ENCODE measurements around the gene TUBB3. TPM values are rescaled to one million over a fixed set of nuclear protein-coding genes. Genes with fewer than 3 reads are reported as not detected.

Gene TUBB3
- total RNA-seq, 1 experiment from 2014 or later = 79.6 TPM

DNA sequence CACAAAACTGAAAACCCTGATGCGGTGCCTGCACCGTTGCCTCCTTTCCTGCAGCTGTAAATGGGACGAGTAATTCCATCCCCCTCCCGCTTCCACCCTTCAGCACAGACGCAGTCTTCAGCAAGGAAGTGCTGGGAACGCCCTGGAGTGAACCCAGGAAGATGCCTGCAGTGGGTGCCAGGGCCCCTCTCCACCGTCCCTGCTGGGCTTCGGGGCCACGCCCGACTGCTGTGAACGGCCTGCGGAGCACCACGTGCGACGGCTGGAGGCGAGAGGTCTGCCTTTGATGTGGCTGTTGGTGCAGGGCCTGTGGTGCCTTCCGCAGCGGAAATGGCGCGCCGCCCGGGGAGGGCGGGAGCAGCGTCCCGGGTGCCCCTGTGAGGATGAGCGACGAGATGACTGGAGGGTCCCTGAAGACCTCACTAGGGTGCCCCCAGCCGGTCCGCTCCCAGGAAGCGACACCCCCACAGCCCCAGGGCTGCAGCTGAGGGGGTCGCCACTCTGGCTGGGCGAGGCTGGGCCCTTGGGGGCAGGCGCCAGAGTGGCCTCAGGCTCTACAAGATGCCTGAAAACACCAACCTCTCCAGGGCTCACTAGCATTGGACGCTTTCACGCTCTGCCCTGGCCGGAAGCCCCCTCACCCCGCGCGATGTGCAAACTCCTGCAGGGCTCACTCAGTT, 5.2 kb upstream of the TUBB3 start:
- Histone ChIP-seq H4K20me1 (ENCODE audit: insufficient read depth) (no peaks in the 10 kb centered on the region), H2AFZ (no peak overlapping the region), H3K4me3 (no peak overlapping the region; the same call in 1 of the 2 replicates), H3K27ac (no peak overlapping the region), H3K79me2 (ENCODE audit: low read depth) (no peaks in the 10 kb centered on the region), H3K36me3 (ENCODE audit: low read depth) (no peaks in the 10 kb centered on the region), H3K27me3 (ENCODE audit: insufficient read depth, low read depth) (no peaks in the 10 kb centered on the region), H3K9me3 (ENCODE audit: insufficient read depth, low read depth) (no peaks in the 10 kb centered on the region), H3K4me2 (peak overlapping the region; percentile 72), H3K4me1 (replicated peaks; ENCODE audit: insufficient read depth) (peaks cover 36% of the 10 kb centered on the region), H3K9me2 (ENCODE audit: insufficient read depth) (no peaks in the 10 kb centered on the region), H3F3A (ENCODE audit: insufficient read depth, low read depth) (peaks cover 34% of the 10 kb centered on the region; the same call in 1 of the 2 replicates)
- ChIA-PET CTCF (no interaction called here), POLR2A (ENCODE audit: unreplicated experiment) (interaction anchor here (0.6 kb wide), 1 partner anchor 33 kb away, joined by 3 read pairs; no protein-coding TSS in a partner anchor)
- TF ChIP-seq EZH2 (IDR thresholded peaks at IDR 0.05; ENCODE audit: low read depth) = no peak
- TF ChIP-seq, protein P1, sequence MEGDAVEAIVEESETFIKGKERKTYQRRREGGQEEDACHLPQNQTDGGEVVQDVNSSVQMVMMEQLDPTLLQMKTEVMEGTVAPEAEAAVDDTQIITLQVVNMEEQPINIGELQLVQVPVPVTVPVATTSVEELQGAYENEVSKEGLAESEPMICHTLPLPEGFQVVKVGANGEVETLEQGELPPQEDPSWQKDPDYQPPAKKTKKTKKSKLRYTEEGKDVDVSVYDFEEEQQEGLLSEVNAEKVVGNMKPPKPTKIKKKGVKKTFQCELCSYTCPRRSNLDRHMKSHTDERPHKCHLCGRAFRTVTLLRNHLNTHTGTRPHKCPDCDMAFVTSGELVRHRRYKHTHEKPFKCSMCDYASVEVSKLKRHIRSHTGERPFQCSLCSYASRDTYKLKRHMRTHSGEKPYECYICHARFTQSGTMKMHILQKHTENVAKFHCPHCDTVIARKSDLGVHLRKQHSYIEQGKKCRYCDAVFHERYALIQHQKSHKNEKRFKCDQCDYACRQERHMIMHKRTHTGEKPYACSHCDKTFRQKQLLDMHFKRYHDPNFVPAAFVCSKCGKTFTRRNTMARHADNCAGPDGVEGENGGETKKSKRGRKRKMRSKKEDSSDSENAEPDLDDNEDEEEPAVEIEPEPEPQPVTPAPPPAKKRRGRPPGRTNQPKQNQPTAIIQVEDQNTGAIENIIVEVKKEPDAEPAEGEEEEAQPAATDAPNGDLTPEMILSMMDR (conservative IDR thresholded peaks at IDR 0.05) = no peak
- intact Hi-C loops (cut with micrococcal nuclease; ENCODE audit: unreplicated experiment) = loop anchor here (5.0 kb wide), 1 partner anchor 104 kb away; no protein-coding TSS in a partner anchor
- DNase-seq = peak; percentile 86 to 97
- no TSS peak for BruUV-seq (replicated peaks)

DNA sequence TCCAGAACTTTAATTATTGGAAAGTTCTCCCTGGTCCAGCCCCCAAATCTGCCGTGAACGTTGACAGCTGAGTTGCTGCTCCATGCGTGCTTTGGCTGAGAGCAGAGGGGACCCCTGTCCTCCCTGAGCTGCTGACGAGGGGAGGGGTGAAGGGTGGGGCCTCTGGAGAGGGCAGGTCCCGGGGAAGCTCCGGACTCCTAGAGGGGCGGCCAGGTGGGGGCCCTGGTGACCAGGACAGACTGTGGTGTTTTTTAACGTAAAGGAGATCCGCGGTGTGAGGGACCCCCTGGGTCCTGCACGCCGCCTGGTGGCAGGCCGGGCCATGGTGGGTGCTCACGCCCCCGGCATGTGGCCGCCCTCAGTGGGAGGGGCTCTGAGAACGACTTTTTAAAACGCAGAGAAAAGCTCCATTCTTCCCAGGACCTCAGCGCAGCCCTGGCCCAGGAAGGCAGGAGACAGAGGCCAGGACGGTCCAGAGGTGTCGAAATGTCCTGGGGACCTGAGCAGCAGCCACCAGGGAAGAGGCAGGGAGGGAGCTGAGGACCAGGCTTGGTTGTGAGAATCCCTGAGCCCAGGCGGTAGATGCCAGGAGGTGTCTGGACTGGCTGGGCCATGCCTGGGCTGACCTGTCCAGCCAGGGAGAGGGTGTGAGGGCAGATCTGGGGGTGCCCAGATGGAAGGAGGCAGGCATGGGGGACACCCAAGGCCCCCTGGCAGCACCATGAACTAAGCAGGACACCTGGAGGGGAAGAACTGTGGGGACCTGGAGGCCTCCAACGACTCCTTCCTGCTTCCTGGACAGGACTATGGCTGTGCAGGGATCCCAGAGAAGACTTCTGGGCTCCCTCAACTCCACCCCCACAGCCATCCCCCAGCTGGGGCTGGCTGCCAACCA, 4.4 kb upstream of the TUBB3 start, which contains the start of gene MC1R:
MC1R (plus strand) TSS at position 410 of the 895 bp plus-strand sequence; CDS start at position 807, 397 bp downstream.
- Histone ChIP-seq H3K9me2 (ENCODE audit: insufficient read depth) (no peaks in the 10 kb centered on the region), H3K27ac (no peak within 1 kb of the TSS), H3K79me2 (ENCODE audit: low read depth) (no peaks in the 10 kb centered on the region), H3K4me1 (replicated peaks; ENCODE audit: insufficient read depth) (peaks cover 40% of the 10 kb centered on the region), H3K27me3 (ENCODE audit: insufficient read depth, low read depth) (no peaks in the 10 kb centered on the region), H3K36me3 (ENCODE audit: low read depth) (no peaks in the 10 kb centered on the region), H3K4me3 (no peak within 1 kb of the TSS; the same call in 1 of the 2 replicates), H2AFZ (no peak within 1 kb of the TSS), H4K20me1 (ENCODE audit: insufficient read depth) (no peaks in the 10 kb centered on the region), H3K4me2 (peak within 1 kb of the TSS; percentile 72), H3F3A (ENCODE audit: insufficient read depth, low read depth) (peaks cover 27% of the 10 kb centered on the region; the same call in 1 of the 2 replicates), H3K9me3 (ENCODE audit: insufficient read depth, low read depth) (no peaks in the 10 kb centered on the region)
- CTCF ChIA-PET = no interaction called here
- no peak for DNase-seq
- intact Hi-C loops (cut with micrococcal nuclease; ENCODE audit: unreplicated experiment) = loop anchor here (5.0 kb wide), 1 partner anchor 104 kb away; no protein-coding TSS in a partner anchor
- TF ChIP-seq, protein P1 (conservative IDR thresholded peaks at IDR 0.05) = no peak
- TF ChIP-seq EZH2 (IDR thresholded peaks at IDR 0.05; ENCODE audit: low read depth) = no peak
- POLR2A ChIA-PET (ENCODE audit: unreplicated experiment) = no interaction called here
- no TSS peak for BruUV-seq (replicated peaks)

Measured in PC-9 (cell line).